ENCODE measurements around the gene HAGH. TPM values are rescaled to one million over a fixed set of nuclear protein-coding genes. Genes with fewer than 3 reads are reported as not detected.

Gene HAGH
- polyA plus RNA-seq, 1 donor (not counting 4 experiments of a cell fraction or from before 2014, with no cell fraction given), result 17.7 TPM

DNA sequence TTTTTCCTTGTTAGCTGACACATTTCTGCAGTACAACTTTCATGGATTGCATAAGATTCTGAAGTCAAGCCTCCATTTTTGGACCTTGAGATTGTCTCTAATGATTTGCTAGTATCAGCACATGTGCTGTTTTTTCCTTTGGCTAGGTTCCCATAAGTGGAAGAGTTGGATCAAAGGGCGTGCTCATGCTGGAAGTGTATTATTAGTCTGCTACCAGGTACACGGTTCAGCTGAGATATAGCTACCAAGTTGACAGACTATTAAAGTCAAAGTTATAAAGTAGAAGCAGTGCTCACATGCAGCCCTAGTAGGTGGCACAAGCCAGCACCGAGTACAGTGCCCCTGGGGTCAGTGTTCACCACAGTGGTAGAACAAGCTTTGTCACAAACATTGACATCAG lies 3.6 kb upstream of the HAGH start:
- TF ChIP-seq CTCF (optimal IDR thresholded peaks at IDR 0.05 in 1 of 3, IDR thresholded peaks at IDR 0.05 in 1 of 3, conservative IDR thresholded peaks at IDR 0.05 in 1 of 3; ENCODE audit: extremely low read depth in 1 of 3, insufficient read depth in 2 of 3, low read length in 3 of 3) (no peak), EZH2 (IDR thresholded peaks at IDR 0.05; ENCODE audit: low read length) (no peak)
- H3K27me3 ChIP-seq (ENCODE audit: control insufficient read depth, extremely low read depth, insufficient read depth, low read length), result no peaks in the 10 kb centered on the region
- H3K4me1 ChIP-seq (ENCODE audit: control insufficient read depth, extremely low read depth, insufficient read depth, low read length), result peaks cover 35% of the 10 kb centered on the region
- dilution Hi-C loops (cut with MboI; ENCODE audit: extremely low pct_ligation_motif_present, low sequenced_read_pairs), result no loop called here
- H3K79me2 ChIP-seq (ENCODE audit: control insufficient read depth, insufficient read depth, low read length), result peaks cover 26% of the 10 kb centered on the region
- H3K9me3 ChIP-seq (ENCODE audit: control insufficient read depth, low read depth, low read length), result no peaks in the 10 kb centered on the region
- H2AFZ ChIP-seq (ENCODE audit: control insufficient read depth, low read length), result no peak overlapping the region
- H4K20me1 ChIP-seq (ENCODE audit: control insufficient read depth, extremely low read depth, insufficient read depth, low read length), result no peaks in the 10 kb centered on the region
- FAIRE-seq (no peak), DNase-seq (ENCODE audit: low read depth, low spot score) (no peak)
- H3K36me3 ChIP-seq (ENCODE audit: control insufficient read depth in 2 of 2, extremely low read depth in 1 of 2, insufficient read depth in 2 of 2, low read length in 2 of 2), result peaks cover 1 to 5% of the 10 kb centered on the region in 2 experiments
- H3K9ac ChIP-seq (ENCODE audit: control insufficient read depth, extremely low read depth, insufficient read depth, low read length), result no peak overlapping the region
- H3K27ac ChIP-seq (ENCODE audit: control insufficient read depth, insufficient read depth, low read length), result no peak overlapping the region
- H3K4me3 ChIP-seq (ENCODE audit: control insufficient read depth in 2 of 3, extremely low read depth in 1 of 3, insufficient read depth in 2 of 3, low read depth in 1 of 3, low read length in 3 of 3), result no peak overlapping the region
- H3K4me2 ChIP-seq (ENCODE audit: control insufficient read depth, extremely low read depth, insufficient read depth, low read depth, low read length), result no peak overlapping the region
- H3K9me1 ChIP-seq (ENCODE audit: control insufficient read depth, extremely low read depth, insufficient read depth, low read length), result no peaks in the 10 kb centered on the region

DNA sequence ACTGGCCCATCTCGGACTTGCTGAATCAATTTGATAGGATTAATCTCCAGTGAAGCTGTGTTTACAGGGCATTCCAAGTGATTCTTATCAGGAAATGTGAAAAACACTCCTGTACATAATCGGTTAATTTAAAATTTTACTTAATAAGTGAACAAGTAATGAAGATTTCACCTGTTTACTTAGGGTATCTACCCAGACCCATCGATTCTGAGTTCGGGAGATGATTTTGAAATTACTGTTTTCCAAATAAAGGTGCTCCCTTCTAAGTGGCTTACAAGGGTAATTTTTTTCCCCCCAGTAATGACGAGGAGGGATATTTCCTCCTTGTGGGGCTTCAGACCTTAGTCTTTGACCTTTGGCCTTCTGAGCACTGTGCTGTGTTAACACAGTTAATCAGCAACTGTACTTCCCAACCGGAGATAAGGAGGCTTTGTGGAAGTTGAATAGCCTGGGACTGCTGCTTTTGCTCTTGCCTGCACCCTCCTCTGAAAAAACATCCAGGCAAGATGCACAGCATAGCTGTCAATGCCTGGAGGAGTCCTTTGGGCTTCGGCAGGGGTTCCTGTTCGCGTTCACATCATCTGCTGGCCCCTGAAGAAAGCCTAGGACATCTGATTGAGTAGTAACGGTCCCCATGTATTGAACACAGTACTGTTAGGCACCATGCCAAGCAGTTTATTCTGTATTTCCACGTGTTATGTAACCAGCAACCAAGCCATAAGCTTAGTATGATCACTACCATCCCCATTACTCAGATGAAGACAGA lies 2.2 kb upstream of the HAGH start:
- no peak overlapping the region for H2AFZ ChIP-seq (ENCODE audit: control insufficient read depth, low read length)
- DNase-seq (ENCODE audit: low read depth, low spot score), result no peak
- peaks cover 26% of the 10 kb centered on the region for H3K79me2 ChIP-seq (ENCODE audit: control insufficient read depth, insufficient read depth, low read length)

More for the DNA sequence above, 2.2 kb upstream of the HAGH start:
- no peaks in the 10 kb centered on the region for H3K9me1 ChIP-seq (ENCODE audit: control insufficient read depth, extremely low read depth, insufficient read depth, low read length)
- H3K4me3 ChIP-seq (ENCODE audit: control insufficient read depth in 2 of 3, extremely low read depth in 1 of 3, insufficient read depth in 2 of 3, low read depth in 1 of 3, low read length in 3 of 3), result peak overlapping the region; percentile 63 to 99 (median 90)
- no peak overlapping the region for H3K27ac ChIP-seq (ENCODE audit: control insufficient read depth, insufficient read depth, low read length)
- peaks cover 30% of the 10 kb centered on the region for H3K4me1 ChIP-seq (ENCODE audit: control insufficient read depth, extremely low read depth, insufficient read depth, low read length)
- H3K36me3 ChIP-seq (ENCODE audit: control insufficient read depth in 2 of 2, extremely low read depth in 1 of 2, insufficient read depth in 2 of 2, low read length in 2 of 2), result peaks cover 1 to 5% of the 10 kb centered on the region in 2 experiments
- H3K27me3 ChIP-seq (ENCODE audit: control insufficient read depth, extremely low read depth, insufficient read depth, low read length), result no peaks in the 10 kb centered on the region
- TF ChIP-seq CTCF (optimal IDR thresholded peaks at IDR 0.05 in 1 of 3, IDR thresholded peaks at IDR 0.05 in 1 of 3, conservative IDR thresholded peaks at IDR 0.05 in 1 of 3; ENCODE audit: extremely low read depth in 1 of 3, insufficient read depth in 2 of 3, low read length in 3 of 3) (no peak), EZH2 (IDR thresholded peaks at IDR 0.05; ENCODE audit: low read length) (no peak)
- peak overlapping the region; percentile 96 for H3K4me2 ChIP-seq (ENCODE audit: control insufficient read depth, extremely low read depth, insufficient read depth, low read depth, low read length)
- peak overlapping the region; percentile 0 for H3K9ac ChIP-seq (ENCODE audit: control insufficient read depth, extremely low read depth, insufficient read depth, low read length)
- H4K20me1 ChIP-seq (ENCODE audit: control insufficient read depth, extremely low read depth, insufficient read depth, low read length), result no peaks in the 10 kb centered on the region
- dilution Hi-C loops (cut with MboI; ENCODE audit: extremely low pct_ligation_motif_present, low sequenced_read_pairs), result no loop called here
- no peak for FAIRE-seq
- no peaks in the 10 kb centered on the region for H3K9me3 ChIP-seq (ENCODE audit: control insufficient read depth, low read depth, low read length)
